Activated CD4-positive, alpha-beta T cell treated with anti-CD3 and anti-CD28 coated beads for 4 hours (primary cell): ENCODE results near the gene OR5B21.

Experiments used
- DNase-seq, 2 donors: peaks; one replicate each; pipeline ENCODE4 v3.0.0-alpha.2; 2020

OR5B21 gene

GRCh38 chr11:58490827-58491226 is 17.1 kb downstream of the OR5B21 start:
- no peak for DNase-seq

DNA sequence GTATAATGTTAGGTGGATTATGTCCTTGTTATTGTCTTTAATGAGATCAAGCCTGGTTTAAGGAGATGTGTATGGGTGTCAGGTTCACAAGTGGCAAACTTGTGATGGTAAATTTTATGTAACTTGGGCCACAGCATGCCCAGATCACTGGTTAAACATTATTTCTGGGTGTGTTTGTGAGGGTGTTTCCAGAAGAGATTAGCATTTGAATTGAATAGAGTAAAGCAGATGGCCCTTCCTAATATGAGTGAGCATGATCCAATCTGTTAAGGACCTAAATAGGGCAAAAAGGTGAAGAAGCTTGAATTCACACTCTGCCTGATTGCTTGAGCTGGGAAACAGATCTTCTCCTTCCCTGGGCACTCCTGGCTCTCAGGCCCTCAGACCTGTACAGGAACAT is 20.7 kb downstream of the OR5B21 start:
- DNase-seq, result no peak

- no peak for DNase-seq
These were observed 21.9 kb downstream of the OR5B21 start for GRCh38 chr11:58485961-58486360.

DNA sequence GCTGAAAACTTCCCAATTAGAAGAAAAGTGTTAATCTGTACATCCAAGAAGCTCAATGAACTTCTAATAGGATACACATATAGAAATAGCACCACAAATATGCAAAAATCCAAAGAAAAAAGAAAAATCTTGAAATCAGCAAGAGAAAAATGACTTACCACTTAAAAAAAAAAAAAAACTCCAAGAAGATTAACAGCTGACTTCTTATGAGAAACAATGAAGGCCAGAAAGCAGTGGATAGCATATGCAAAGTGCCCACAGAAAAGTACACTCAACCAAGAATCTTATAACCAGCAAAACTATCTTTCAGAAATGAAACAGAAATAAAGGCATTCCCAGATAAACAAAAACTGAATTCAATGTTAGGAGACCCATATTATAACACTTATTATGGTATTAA is 36.0 kb downstream of the OR5B21 start:
- no peak for DNase-seq

DNA sequence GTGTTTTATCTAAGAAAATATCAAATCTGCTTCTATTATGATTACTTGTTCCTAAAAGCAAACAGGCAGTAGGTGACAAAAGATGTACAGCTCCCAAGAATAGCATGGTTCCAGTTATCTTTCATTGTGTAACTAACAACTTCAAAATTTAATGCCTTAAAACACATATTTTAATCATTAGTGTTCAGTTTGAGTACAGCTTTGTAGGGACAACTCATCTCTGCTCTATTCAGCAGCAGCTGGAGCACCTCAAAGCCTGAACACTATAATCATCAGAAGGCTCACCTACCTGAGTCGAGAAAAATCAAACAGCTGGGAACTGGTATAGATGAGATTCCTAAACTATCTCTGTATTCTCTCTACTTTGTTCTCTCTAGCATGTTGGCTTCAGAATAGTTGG is 41.6 kb downstream of the OR5B21 start:
- DNase-seq, result no peak

DNA sequence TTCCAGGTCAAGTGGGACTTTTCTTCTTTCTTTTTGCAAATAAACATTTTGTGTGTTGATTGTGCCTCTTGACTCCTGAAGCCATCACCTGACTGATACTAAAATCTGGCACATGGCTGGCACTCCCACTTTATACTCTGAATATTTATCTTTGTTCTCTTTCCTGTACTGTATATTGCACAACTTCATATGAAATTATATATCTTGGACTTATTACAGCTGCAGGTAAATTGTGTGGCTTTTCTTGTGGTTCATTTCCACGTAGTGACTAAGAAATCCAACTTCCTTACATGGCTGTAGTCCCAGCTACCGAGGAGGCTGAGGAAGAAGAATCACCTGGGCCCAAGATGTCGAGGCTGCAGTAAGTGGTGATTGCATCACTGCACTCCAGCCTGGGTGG is 42.2 kb downstream of the OR5B21 start:
- DNase-seq, result no peak
